GM12892 (cell line): ENCODE data around the gene KANK4.
"Not testable (repeated sequence)": the region's sequence is repeated elsewhere in the genome, so short reads cannot be mapped to it uniquely, and the experiment has no call there.

Experiments
- POLR2A ChIP-seq: IDR thresholded peaks from 2 replicates; pipeline ENCODE4 v1.6.1; 2011; ENCODE audit warnings: low read depth, low read length, control low read depth
- POLR2AphosphoS5 ChIP-seq: IDR thresholded peaks from 2 replicates; pipeline ENCODE4 v1.6.1; 2011; ENCODE audit warnings: low read depth, low read length, control low read depth
- TAF1 ChIP-seq: IDR thresholded peaks from 2 replicates; pipeline ENCODE4 v1.6.1; 2011; ENCODE audit warnings: low read depth, mild to moderate bottlenecking, control low read depth, low read length, borderline replicate concordance

DNA sequence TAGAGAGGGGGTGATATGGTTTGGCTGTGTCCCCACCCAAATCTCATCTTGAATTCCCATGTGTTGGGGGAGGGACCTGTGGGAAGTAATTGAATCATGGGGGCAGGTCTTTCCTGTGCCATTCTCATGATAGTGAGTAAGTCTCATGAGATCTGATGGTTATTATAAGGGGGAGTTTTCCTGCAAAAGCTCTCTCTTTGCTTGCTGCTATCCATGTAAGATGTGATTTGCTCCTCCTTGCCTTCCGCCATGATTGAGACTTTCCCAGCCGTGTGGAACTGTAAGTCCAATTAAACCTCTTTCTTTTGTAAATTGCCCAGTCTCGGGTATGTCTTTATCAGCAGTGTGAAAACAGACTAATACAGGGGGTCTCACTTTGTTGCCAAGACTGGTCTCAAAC lies 74.9 kb downstream of the KANK4 start:
- not testable (repeated sequence) for TF ChIP-seq POLR2A, POLR2AphosphoS5, TAF1
